K562 (cell line): ENCODE measurements around the gene EME1. TPM values are rescaled to one million over a fixed set of nuclear protein-coding genes. Genes with fewer than 3 reads are reported as not detected.
"Not testable (repeated sequence)": the region's sequence is repeated elsewhere in the genome, so short reads cannot be mapped to it uniquely, and the experiment has no call there.

Source experiments
- ATAC-seq: fragments of 200-7000 bp; cut with Tn5 transposase; 3 replicates; pipeline ENCODE4 v1.9.1; 2020; ENCODE audit warnings: moderate library complexity
- BruUV-seq: library from RNA; stranded (reverse); fragments of 400-500 nt; replicated peaks from 2 replicates; lab custom pipeline; 2021; lab: Mats Ljungman, UMichigan
- CTCF ChIA-PET: fragments of 300-600 bp; formaldehyde crosslinking; extraction: SDS; loops from one replicate; lab custom pipeline; 2021; ENCODE audit warnings: low intra/inter-chr PET ratio; lab: Yijun Ruan, JAX
- POLR2A ChIA-PET: fragments of 300-600, 350-650 bp; sonication (Branson Sonifier 250); formaldehyde crosslinking; extraction: SDS; loops from one replicate; lab custom pipeline; 2021; ENCODE audit warnings: antibody characterized with exemption, inconsistent platforms; lab: Yijun Ruan, JAX
- DNase-seq, 4 experiments: peaks; one replicate each; pipeline versions ENCODE4 v3.0.0 to v3.0.0-alpha.2; 2011 to 2018; ENCODE audit warnings: low spot score in 3 of 4, mixed read lengths in 3 of 4; ENCODE audit errors: extremely low read depth in 1 of 4
- FAIRE-seq: peaks from 2 replicates; lab custom pipeline; 2011; peaks lifted over from hg19 to GRCh38; lab: Jason Lieb, UNC
- H2AFZ ChIP-seq: 2 replicates; pipeline ENCODE4 v1.6.0; 2011; ENCODE audit warnings: low read depth, low read length, control low read depth, inconsistent platforms
- H3K27ac ChIP-seq: fragments of 200-600 bp; 3 replicates; pipeline ENCODE4 v1.8.0; 2011; ENCODE audit warnings: low read depth, mild to moderate bottlenecking, control low read depth, inconsistent platforms, low read length, moderate library complexity, mixed read lengths; ENCODE audit errors: extremely low read depth
- H3K27me3 ChIP-seq, 2 experiments: fragments of 300-600 bp in 1 of 2; 2 replicates in 1 of 2; 3 replicates in 1 of 2; pipeline versions ENCODE4 v1.6.0 to v1.8.0; 2011; ENCODE audit warnings: inconsistent platforms in 2 of 2, low read length in 2 of 2, mild to moderate bottlenecking in 1 of 2, mixed read lengths in 1 of 2, moderate library complexity in 1 of 2; ENCODE audit not compliant: control insufficient read depth in 2 of 2, insufficient read depth in 2 of 2
- H3K36me3 ChIP-seq: fragments of 300-600 bp; 3 replicates; pipeline ENCODE4 v1.8.0; 2011; ENCODE audit warnings: mild to moderate bottlenecking, low read length, inconsistent platforms; ENCODE audit not compliant: control insufficient read depth, insufficient read depth
- H3K4me1 ChIP-seq, 2 experiments: fragments of 200-600 bp in 1 of 2; replicated peaks in 1 of 2; 2 replicates in 1 of 2; 3 replicates in 1 of 2; pipeline versions ENCODE4 v1.5.1 to v1.8.0; 2011; ENCODE audit warnings: inconsistent platforms in 2 of 2, low read length in 2 of 2, mild to moderate bottlenecking in 1 of 2, mixed read lengths in 1 of 2, moderate library complexity in 1 of 2; ENCODE audit not compliant: control insufficient read depth in 2 of 2, insufficient read depth in 2 of 2
- H3K4me2 ChIP-seq: 2 replicates; pipeline ENCODE4 v1.6.1; 2011; ENCODE audit warnings: low read length, control low read depth, inconsistent platforms, mixed read lengths; ENCODE audit not compliant: insufficient read depth
- H3K4me3 ChIP-seq: fragments of 200-600 bp; sonication (generic), shearing (Covaris generic); 2 replicates; pipeline ENCODE4 v1.5.1; 2016; ENCODE audit warnings: control low read depth, inconsistent platforms
- H3K79me2 ChIP-seq: fragments of 200-600 bp; 3 replicates; pipeline ENCODE4 v1.8.0; 2011; ENCODE audit warnings: low read length, inconsistent platforms; ENCODE audit not compliant: control insufficient read depth, insufficient read depth
- H3K9ac ChIP-seq, 2 experiments: 2 replicates each; pipeline versions ENCODE4 v1.6.0 to v1.6.1; 2011; ENCODE audit warnings: low read depth in 2 of 2, low read length in 2 of 2, control low read depth in 1 of 2, inconsistent platforms in 1 of 2, mild to moderate bottlenecking in 1 of 2, mixed read lengths in 1 of 2; ENCODE audit not compliant: insufficient read depth in 1 of 2
- H3K9me1 ChIP-seq: one replicate; pipeline ENCODE4 v1.6.0; 2011; ENCODE audit warnings: inconsistent platforms, mild to moderate bottlenecking, low read length, moderate library complexity; ENCODE audit not compliant: control insufficient read depth, insufficient read depth
- H3K9me3 ChIP-seq: replicated peaks from 2 replicates; pipeline ENCODE4 v1.5.1; 2011; ENCODE audit warnings: low read depth, low read length, inconsistent platforms; ENCODE audit not compliant: control insufficient read depth, insufficient read depth
- H4K20me1 ChIP-seq: replicated peaks from 2 replicates; pipeline ENCODE4 v1.6.1; 2011; ENCODE audit warnings: low read length, inconsistent platforms, mixed read lengths; ENCODE audit not compliant: control insufficient read depth, insufficient read depth
- CREB5 ChIP-seq: fragments of 250-450 bp; sonication (Bioruptor Pico); IDR thresholded peaks from 2 replicates; pipeline ENCODE4 v1.5.0; 2020; ENCODE audit warnings: mild to moderate bottlenecking
- RBM25 ChIP-seq: fragments of 200-400 bp; formaldehyde crosslinking; IDR thresholded peaks from 2 replicates; pipeline ENCODE4 v1.6.1; 2018; ENCODE audit warnings: low read length, low read depth, moderate library complexity; ENCODE audit not compliant: severe bottlenecking
- ZNF121 ChIP-seq: sonication (generic); formaldehyde crosslinking; conservative IDR thresholded peaks from 2 replicates; pipeline ENCODE4 v1.8.0; 2022; ENCODE audit warnings: missing genetic modification reagents
- ZNF24 ChIP-seq: fragments of 450-650 bp; IDR thresholded peaks from 2 replicates; pipeline ENCODE4 v1.6.1; 2016
- WGBS: fragments of 100-300 bp; shearing (Covaris generic); methylation state at CpG from one replicate; pipeline ENCODE4 v1.1.6; 2016; ENCODE audit warnings: low coverage, mixed read lengths; ENCODE audit not compliant: insufficient coverage; ENCODE audit errors: missing lambda C conversion rate; 5-methylcytosine and 5-hydroxymethylcytosine counted together
- in situ Hi-C: fragments of 300-500 bp; cut with MboI; formaldehyde crosslinking; loops from 4 replicates; pipeline ENCODE4 v1.15.0; 2018; ENCODE audit warnings: inconsistent platforms, mixed read lengths
- intact Hi-C: fragments of 100-400 bp; cut with micrococcal nuclease; formaldehyde crosslinking; loops from 2 replicates; pipeline ENCODE4 v1.14.2; 2022
- polyA plus RNA-seq, 8 experiments: library from polyadenylated mRNA; depleted of rRNA in 4 of 8; stranded (reverse) in 5 of 8; unstranded in 3 of 8; fragments of >200 nt; fragmentation: Nextera tagmentation in 2 of 8; fragmentation: Illumina TruSeq in 1 of 8; extraction: Ambion mirVana in 2 of 8; extraction: Trizol in 1 of 8; gene quantifications; 2 replicates each; pipeline versions ENCODE4 v1.2.1 to v1.2.3, GENCODE V29; 2011 to 2014; ENCODE audit warnings: inconsistent platforms in 1 of 8, missing spikeins in 1 of 8
- total RNA-seq, 7 experiments: library from RNA; depleted of rRNA in 6 of 7; stranded (reverse); fragments of >200 nt in 6 of 7; fragmentation: Illumina TruSeq in 2 of 7; extraction: Trizol in 2 of 7; gene quantifications; 2 replicates each; pipeline versions ENCODE4 v1.2.1 to v1.2.3, GENCODE V29; 2011 to 2021; ENCODE audit warnings: low replicate concordance in 1 of 7

Gene EME1
- total and polyA plus RNA-seq, 9 of the 15 experiments (the other 6 are each of a cell fraction or from before 2014, with no cell fraction given), result 14.6 to 44.1 (median 24.0) TPM

GRCh38 chr17:50397919-50398285, 24.9 kb downstream of the EME1 start (continued):
- TF ChIP-seq CREB5 (CRISPR knock-in tag), result no peak

DNA sequence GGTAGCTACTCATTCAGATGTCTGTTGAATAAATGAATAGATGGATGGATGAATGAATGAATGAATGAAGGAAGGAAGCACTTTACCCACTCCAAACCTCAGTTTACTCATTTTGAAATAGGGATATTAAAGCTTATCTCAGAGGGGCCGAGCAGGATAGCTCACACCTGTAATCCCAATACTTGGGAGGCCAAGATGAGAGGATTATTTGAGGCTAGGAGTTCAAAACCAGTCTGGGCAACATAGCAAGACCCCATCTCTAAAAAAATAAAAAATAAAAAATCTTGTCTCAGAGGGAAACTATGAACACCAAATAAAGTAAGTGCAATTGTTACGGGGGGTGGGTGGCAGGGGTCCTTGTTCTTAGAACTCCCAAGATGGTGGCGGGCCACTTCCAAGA, 25.6 kb downstream of the EME1 start:
- H3K27me3 ChIP-seq, H3K27ac ChIP-seq, DNase-seq, BruUV-seq, in situ Hi-C loops, H3K4me2 ChIP-seq, H3K9me3 ChIP-seq, intact Hi-C loops, FAIRE-seq, H3K9me1 ChIP-seq, H3K4me3 ChIP-seq, ATAC-seq, H2AFZ ChIP-seq, H3K9ac ChIP-seq: not testable (repeated sequence)
- H4K20me1 ChIP-seq, result 0 out of 2 replicates have a peak, but pooled peaks cover 16% of the 10 kb centered on the region
- H3K79me2 ChIP-seq, result peaks cover 39% of the 10 kb centered on the region
- H3K36me3 ChIP-seq, result peaks cover 27% of the 10 kb centered on the region
- peaks cover 21 to 29% of the 10 kb centered on the region in 2 experiments; a peak in 4 of 5 replicates for H3K4me1 ChIP-seq
- POLR2A ChIA-PET, result interaction anchor here (0.8 to 6.4 kb wide), 2 partner anchors 16 to 73 kb away, joined by 4 to 129 read pairs; no protein-coding TSS in a partner anchor
- TF ChIP-seq ZNF121 (CRISPR knock-in tag), result peak; percentile 58
- TF ChIP-seq RBM25, result peak; percentile 29
- peak; percentile 58; the same call in 1 of the 2 replicates for TF ChIP-seq ZNF24
- CTCF ChIA-PET, result interaction anchor here (2.5 kb wide), 1 partner anchor 80 kb away, joined by 9 read pairs; the partner anchor contains the start of gene RSAD1
- WGBS, result 88% methylated on average over 2 of the region's 3 CpGs
